LHCN-M2 (cell line): ENCODE results near the gene RPS26. TPM values are rescaled to one million over a fixed set of nuclear protein-coding genes. Genes with fewer than 3 reads are reported as not detected.

ENCODE experiments used
- DNase-seq: peaks from one replicate; pipeline ENCODE4 v3.0.0-alpha.2; 2012; ENCODE audit warnings: low read depth
- total RNA-seq: library from RNA; depleted of rRNA; stranded (reverse); fragments of >200 nt; gene quantifications from 2 replicates; pipeline ENCODE4 v1.2.3, GENCODE V29; 2014; rRNA removed

RPS26 gene
- total RNA-seq, 1 experiment from 2014 or later = 1,103 TPM

DNA sequence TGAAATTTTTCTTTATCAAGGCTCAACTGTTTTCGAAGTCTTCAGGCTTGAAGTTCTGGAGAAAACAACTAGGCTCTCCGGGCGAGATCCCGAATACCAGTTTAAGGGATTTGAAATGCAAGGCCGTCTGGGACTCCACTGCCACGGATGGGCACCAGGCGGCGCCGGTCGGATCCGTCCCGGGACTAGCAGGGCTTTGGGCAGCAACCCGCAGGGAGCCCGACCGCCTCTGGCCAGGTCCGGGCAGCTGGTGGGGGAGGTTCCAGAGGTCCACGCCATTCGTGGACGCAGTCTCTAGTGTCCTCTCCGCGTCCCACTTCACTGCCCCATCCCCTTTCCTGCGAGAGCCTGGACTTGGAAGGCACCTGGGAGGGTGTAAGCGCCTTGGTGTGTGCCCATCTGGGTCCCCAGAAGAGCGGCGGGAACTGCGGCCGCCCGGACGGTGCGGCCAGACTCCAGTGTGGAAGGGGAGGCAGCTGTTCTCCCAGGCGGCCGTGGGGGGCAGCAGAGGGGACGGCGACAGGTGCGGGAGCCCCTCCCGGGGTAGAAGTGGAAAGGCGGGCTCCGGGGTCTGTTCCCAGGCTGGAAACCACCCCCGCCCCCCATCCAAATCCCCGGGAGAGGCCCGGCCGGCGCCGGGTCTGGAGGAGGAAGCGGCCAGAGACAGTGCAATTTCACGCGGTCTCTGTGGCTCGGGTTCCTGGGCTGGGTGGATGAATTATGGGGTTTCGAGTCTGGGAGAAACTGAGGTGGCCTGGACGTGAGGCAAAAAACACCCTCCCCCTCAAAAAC is 37.4 kb downstream of the RPS26 start:
- peak; percentile 78 for DNase-seq

DNA sequence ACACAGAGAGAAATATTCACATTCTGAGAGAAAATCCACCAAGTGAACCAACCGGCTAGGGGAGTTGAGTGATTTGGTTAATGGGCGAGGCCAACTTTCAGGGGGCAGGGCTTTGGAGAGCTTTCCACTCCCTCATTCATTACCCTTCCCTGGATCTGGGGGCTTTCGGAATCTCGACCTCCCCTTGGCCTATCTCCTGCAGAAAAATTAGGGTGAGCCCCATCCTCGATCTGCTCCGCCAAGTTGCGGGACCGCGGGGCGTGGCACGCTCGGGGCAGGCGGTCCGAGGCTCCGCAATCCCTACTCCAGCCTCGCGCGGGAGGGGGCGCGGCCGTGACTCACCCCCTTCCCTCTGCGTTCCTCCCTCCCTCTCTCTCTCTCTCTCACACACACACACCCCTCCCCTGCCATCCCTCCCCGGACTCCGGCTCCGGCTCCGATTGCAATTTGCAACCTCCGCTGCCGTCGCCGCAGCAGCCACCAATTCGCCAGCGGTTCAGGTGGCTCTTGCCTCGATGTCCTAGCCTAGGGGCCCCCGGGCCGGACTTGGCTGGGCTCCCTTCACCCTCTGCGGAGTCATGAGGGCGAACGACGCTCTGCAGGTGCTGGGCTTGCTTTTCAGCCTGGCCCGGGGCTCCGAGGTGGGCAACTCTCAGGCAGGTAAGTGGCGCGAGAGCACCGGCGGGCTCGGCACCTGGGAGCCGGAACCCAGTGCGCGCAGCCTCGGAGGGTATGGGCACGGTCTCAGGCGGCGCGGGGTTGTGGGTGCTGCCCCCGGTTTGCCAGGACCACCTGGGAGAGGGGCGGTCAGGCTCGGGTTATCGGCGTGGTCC is 38.2 kb downstream of the RPS26 start, which contains the start of gene ERBB3:
ERBB3 (plus strand) TSS at position 443 of the 833 bp plus-strand sequence; CDS start at position 579, 136 bp downstream.
- peak; percentile 73 for DNase-seq

DNA sequence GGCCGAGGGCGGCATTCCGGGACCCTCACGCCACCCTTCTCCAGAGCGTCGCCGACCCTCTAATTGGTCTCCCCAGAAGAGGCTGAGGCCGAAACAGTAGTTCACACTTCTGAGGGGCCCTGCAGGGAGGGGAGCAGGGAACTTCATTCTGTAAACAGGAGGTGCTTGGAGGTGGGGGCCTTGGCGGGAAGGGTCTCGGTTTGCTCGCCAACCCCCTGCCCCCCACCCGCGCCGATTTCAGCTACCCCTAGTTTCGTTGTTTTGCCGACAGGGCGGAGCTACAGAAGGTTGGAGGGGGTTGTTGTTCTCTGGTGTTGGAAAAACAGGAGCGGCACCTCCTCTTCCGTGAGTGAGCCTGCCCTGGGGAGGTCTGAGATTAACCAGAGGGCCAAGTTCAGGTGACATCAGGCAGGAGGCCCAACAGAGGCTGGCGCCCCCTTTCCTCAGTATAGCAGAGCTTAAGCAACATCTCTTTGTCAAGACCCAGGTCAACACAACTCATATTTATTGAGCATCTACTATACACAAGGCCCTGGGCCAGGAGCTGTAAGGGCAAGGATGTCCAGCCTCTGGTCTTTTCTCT is 38.9 kb downstream of the RPS26 start:
- no peak for DNase-seq

DNA sequence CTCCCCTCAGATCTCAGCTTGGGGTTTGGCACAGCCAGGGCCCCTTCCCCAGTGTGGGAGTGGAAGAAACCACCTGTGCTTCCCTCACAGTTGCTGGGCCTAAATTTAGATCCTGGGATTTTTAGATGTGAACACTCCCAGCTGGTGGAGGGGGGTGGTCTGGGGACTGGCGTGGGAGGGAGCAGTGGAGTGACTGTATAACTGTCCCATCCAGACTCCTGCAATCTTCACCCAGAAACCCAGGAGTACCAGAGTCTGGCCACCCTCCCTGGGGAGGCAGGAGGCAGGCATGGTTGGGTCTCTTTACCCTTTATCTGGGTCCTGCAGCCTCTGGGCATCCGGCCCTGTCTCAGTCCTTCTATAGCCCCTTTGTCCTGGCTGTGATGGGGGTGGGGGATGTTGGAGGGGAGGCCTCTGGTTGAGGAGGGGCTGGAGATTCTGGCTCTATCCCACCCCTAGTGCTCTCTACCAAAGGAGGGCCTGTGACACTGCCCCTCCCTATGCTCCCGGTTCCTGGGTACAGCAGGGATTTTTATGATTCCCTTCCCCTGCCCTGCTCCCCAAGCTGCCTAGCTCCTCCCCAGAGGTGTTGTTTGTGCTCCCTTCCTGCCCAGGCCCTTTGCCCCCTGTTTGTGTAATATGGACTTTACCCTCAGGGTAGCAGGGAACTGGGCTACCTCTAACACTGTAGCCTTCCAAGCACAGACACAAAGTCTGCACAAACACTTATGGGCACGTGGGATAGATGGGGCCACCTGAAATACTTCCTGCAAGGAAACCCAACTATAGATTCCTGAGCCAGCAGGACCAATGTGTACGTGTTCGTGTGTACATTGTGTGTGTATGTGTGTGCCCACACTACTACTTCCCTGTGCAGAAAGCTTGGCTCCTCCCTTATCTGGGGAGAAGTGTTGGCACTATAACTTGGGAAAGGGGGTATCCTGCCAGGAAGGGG is 40.0 kb downstream of the RPS26 start:
- DNase-seq = no peak

DNA sequence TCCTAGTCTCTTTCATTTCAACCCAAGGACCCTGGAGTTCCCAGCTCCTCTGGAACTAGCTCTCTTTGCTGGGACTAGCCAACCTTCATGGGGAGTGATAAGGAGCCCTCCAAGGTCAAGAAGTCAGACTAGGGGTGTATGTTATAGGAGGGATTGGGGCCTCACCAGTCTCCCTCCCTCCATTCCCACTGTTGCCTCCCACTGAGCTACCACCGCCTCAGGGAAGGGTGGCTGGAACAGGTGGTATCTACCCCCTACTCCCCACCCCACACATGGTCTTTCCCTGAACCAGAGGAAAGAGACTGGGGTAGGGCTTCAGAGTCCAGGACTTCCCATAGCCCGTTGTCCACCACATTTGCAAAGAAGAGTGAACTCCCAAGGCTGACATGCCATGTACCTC is 40.7 kb downstream of the RPS26 start:
- DNase-seq = no peak

DNA sequence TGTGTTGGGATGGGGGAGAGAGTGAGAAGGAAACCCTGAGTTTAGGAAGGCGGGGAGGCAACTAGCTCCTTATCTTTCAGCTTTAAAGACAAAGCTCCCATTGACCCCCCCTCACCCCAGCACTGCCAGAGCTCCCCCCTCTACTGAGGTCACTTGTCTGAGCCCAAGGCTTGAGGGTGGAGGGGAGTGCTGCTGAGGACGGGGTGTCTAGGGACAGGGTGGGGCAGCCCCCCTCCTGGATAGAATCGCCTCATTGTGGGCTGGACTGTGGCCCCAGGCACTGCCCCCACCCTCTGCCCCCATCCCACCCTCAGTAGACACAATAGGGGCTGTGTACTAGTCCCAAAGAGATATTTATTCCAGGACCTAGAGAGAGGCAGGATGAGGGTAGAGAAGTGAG is 41.2 kb downstream of the RPS26 start:
- no peak for DNase-seq

DNA sequence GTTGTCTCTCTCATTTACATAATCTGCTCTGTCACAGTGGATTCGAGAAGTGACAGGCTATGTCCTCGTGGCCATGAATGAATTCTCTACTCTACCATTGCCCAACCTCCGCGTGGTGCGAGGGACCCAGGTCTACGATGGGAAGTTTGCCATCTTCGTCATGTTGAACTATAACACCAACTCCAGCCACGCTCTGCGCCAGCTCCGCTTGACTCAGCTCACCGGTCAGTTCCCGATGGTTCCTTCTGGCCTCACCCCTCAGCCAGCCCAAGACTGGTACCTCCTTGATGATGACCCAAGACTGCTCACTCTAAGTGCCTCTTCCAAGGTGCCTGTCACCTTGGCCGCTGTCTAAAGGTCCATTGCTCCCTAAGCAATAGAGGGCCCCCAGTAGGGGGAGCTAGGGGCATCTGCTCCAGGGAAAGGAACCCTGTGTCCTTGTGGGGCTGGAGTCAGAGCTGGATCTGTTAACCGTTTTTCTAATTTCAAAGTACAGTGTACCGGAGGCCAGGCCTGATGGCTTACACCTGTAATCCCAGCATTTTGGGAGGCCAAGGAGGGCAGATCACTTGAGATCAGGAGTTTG is 43.3 kb downstream of the RPS26 start:
- DNase-seq = no peak

DNA sequence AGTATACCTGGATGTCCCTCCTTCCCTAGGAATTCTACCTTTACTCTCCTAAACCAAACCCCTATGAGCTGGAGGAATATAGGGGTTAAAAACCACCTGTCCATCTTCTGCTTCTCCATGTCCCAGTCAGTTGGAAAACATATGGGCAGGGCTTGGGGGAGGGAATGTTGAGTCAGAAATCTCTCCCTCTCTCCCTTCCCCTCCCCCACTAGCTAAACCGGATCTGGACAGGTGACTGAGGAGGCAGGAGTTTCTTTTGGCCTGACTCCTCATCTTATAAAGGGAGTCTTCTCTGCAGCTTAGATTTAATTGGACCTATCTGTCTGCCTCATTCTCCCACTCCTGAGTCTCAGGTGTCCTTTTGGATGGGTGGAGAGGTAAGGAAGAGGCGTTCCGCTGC is 44.4 kb downstream of the RPS26 start:
- DNase-seq = no peak

DNA sequence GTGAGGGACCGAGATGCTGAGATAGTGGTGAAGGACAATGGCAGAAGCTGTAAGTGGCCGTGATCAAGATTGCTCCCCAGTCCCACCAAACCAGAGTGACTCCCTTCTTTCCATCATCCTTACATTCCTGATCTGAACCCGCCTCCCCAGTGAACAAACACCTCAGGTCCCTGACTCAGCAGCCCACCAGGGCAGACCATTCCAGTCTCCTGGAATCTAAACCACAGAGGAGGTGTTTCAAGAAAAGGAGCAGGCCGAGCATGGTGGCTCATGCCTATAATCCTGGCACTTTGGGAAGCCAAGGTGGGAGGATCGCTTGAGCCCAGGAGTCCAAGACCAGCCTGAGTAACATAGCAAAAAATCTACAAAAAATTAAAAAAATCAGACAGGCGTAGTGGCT is 44.9 kb downstream of the RPS26 start:
- DNase-seq = no peak

DNA sequence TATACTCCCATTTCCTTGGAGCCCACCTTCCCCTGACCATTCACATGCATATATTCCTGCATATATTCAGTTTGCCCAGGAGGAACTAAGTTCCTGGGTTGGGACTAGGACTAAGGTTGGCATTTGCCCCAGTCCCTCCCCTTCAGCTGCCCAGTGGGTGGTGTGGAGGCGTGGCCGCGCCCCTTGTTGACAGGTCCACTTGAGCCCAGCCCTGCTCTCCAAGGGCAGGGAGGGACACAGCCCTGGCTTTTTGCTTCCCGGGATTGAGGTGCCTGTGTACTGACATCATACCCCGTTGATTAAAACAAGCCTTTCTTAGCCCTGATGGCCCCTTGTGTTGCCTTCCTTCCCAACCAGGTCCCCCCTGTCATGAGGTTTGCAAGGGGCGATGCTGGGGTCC is 45.5 kb downstream of the RPS26 start:
- DNase-seq = no peak

Other genes with a start within 250 kb of the RPS26 start
- 96.4 and 111 TPM in 2 replicates for gene SARNP, start 224.2 kb upstream of the RPS26 start, total RNA-seq
- 17.2 and 19.7 TPM in 2 replicates for gene ORMDL2, start 223.9 kb upstream of the RPS26 start, total RNA-seq
- gene DNAJC14, start 212.3 kb upstream of the RPS26 start, total RNA-seq = 48.5 and 54.8 TPM in 2 replicates
- 24.1 and 24.9 TPM in 2 replicates for gene MMP19, start 199.0 kb upstream of the RPS26 start, total RNA-seq
- 39.5 and 54.8 TPM in 2 replicates for gene PYM1, start 114.0 kb upstream of the RPS26 start, total RNA-seq
- 56.0 and 71.4 TPM in 2 replicates for gene DGKA, start 110.8 kb upstream of the RPS26 start, total RNA-seq
- gene PMEL, start 75.9 kb upstream of the RPS26 start, total RNA-seq = 0.32 and 0.52 TPM in 2 replicates
- gene CDK2, start 75.1 kb upstream of the RPS26 start, total RNA-seq = 64.4 and 66.5 TPM in 2 replicates
- 46.7 and 60.3 TPM in 2 replicates for gene RAB5B, start 67.8 kb upstream of the RPS26 start, total RNA-seq
- 16.1 and 21.8 TPM in 2 replicates for gene SUOX, start 44.6 kb upstream of the RPS26 start, total RNA-seq
- 2.2 and 3.4 TPM in 2 replicates for gene IKZF4, start 20.9 kb upstream of the RPS26 start, total RNA-seq
- gene ERBB3, start 38.2 kb downstream of the RPS26 start, total RNA-seq = 1.7 TPM in 1 of 2 replicates, not detected in the other
- gene PA2G4, start 62.6 kb downstream of the RPS26 start, total RNA-seq = 247 and 307 TPM in 2 replicates
- gene RPL41, start 74.7 kb downstream of the RPS26 start, total RNA-seq = 1,853 and 1,922 TPM in 2 replicates
- 3.6 and 3.8 TPM in 2 replicates for gene ZC3H10, start 76.3 kb downstream of the RPS26 start, total RNA-seq
- gene ESYT1, start 86.3 kb downstream of the RPS26 start, total RNA-seq = 169 and 173 TPM in 2 replicates
- 130 and 136 TPM in 2 replicates for gene MYL6B, start 110.7 kb downstream of the RPS26 start, total RNA-seq
- 1,787 and 1,859 TPM in 2 replicates for gene MYL6, start 116.4 kb downstream of the RPS26 start, total RNA-seq
- 41.6 and 60.4 TPM in 2 replicates for gene SMARCC2, start 147.6 kb downstream of the RPS26 start, total RNA-seq
- 50.3 and 52.8 TPM in 2 replicates for gene RNF41, start 180.0 kb downstream of the RPS26 start, total RNA-seq
- 47.1 and 57.1 TPM in 2 replicates for gene NABP2, start 182.4 kb downstream of the RPS26 start, total RNA-seq
- gene SLC39A5, start 188.1 kb downstream of the RPS26 start, total RNA-seq = not detected in 2 replicates
- 32.6 and 36.9 TPM in 2 replicates for gene ANKRD52, start 216.5 kb downstream of the RPS26 start, total RNA-seq
- gene COQ10A, start 225.0 kb downstream of the RPS26 start, total RNA-seq = 16.5 and 20.8 TPM in 2 replicates